A549 (cell line): ENCODE measurements around the gene FAM118B. TPM values are rescaled to one million over a fixed set of nuclear protein-coding genes. Genes with fewer than 3 reads are reported as not detected.

ENCODE experiments used
- ATAC-seq, 2 experiments: fragments of 200-7000 bp in 1 of 2; fragments of >200 bp in 1 of 2; cut with Nextera tagmentation in 1 of 2; cut with Tn5 transposase in 1 of 2; 3 replicates each; pipeline versions ENCODE4 v1.8.0 to v1.9.1; 2018 to 2020; ENCODE audit warnings: mild to moderate bottlenecking in 1 of 2, moderate library complexity in 1 of 2
- CTCF ChIA-PET: fragments of 300-600 bp; sonication (Branson Sonifier 250); formaldehyde crosslinking; extraction: SDS; loops from one replicate; lab custom pipeline; 2021; ENCODE audit warnings: antibody characterized with exemption, inconsistent platforms; lab: Yijun Ruan, JAX
- POLR2A ChIA-PET: fragments of 350-600 bp; formaldehyde crosslinking; extraction: SDS; loops from one replicate; lab custom pipeline; 2021; ENCODE audit warnings: antibody characterized with exemption, inconsistent platforms; lab: Yijun Ruan, JAX
- DNase-seq, 2 experiments: peaks; one replicate each; pipeline versions ENCODE4 v3.0.0 to v3.0.0-alpha.2; 2011 to 2016; ENCODE audit warnings: low read depth in 1 of 2, low spot score in 1 of 2
- FAIRE-seq: peaks from 2 replicates; lab custom pipeline; 2011; peaks lifted over from hg19 to GRCh38; lab: Jason Lieb, UNC
- H3K27ac ChIP-seq, 2 experiments: fragments of >200 bp; sonication (Bioruptor Twin); formaldehyde crosslinking; 3 replicates each; pipeline ENCODE4 v1.5.1; 2016 to 2017
- H3K4me1 ChIP-seq: fragments of >200 bp; sonication (Bioruptor Twin); formaldehyde crosslinking; 3 replicates; pipeline ENCODE4 v1.6.1; 2016
- H3K4me2 ChIP-seq: fragments of >200 bp; sonication (Bioruptor Twin); formaldehyde crosslinking; 3 replicates; pipeline ENCODE4 v1.6.1; 2016
- H3K4me3 ChIP-seq: fragments of >200 bp; sonication (Bioruptor Twin); formaldehyde crosslinking; 3 replicates; pipeline ENCODE4 v1.5.1; 2016
- H3K9me3 ChIP-seq: fragments of >200 bp; sonication (Bioruptor Twin); formaldehyde crosslinking; 3 replicates; pipeline ENCODE4 v1.6.1; 2016
- BCL3 ChIP-seq: fragments of >200 bp; sonication (Bioruptor Twin); formaldehyde crosslinking; IDR thresholded peaks from 3 replicates; pipeline ENCODE4 v1.6.1; 2016
- CBX2 ChIP-seq: fragments of 200-600 bp; sonication (generic); IDR thresholded peaks from 2 replicates; pipeline ENCODE4 v1.6.1; 2016; ENCODE audit warnings: low read depth, mild to moderate bottlenecking, borderline replicate concordance
- CBX8 ChIP-seq: fragments of 200-600 bp; sonication (generic); IDR thresholded peaks from 2 replicates; pipeline ENCODE4 v1.6.1; 2016
- CEBPB ChIP-seq, 2 experiments: fragments of >200 bp in 1 of 2; sonication (Bioruptor Twin) in 1 of 2; formaldehyde crosslinking in 1 of 2; IDR thresholded peaks; 2 replicates each; pipeline ENCODE4 v1.6.1; 2012 to 2016
- E2F6 ChIP-seq: IDR thresholded peaks from 2 replicates; pipeline ENCODE4 v1.6.1; 2012; ENCODE audit warnings: low read depth, borderline replicate concordance
- EHF ChIP-seq: fragments of 250-450 bp; sonication (Bioruptor Pico); IDR thresholded peaks from 2 replicates; pipeline ENCODE4 v1.5.0; 2020; ENCODE audit warnings: mild to moderate bottlenecking
- EHMT2 ChIP-seq: fragments of 200-600 bp; sonication (generic); IDR thresholded peaks from 2 replicates; pipeline ENCODE4 v1.6.1; 2016; ENCODE audit warnings: antibody characterized with exemption, low read depth, mild to moderate bottlenecking, moderate library complexity
- EP300 ChIP-seq, 2 experiments: fragments of >200 bp; sonication (Bioruptor Twin); formaldehyde crosslinking; IDR thresholded peaks; 2 replicates in 1 of 2; 3 replicates in 1 of 2; pipeline ENCODE4 v1.6.1; 2016 to 2017
- FOSL2 ChIP-seq, 2 experiments: fragments of 450-650 bp in 1 of 2; fragments of >200 bp in 1 of 2; sonication (Bioruptor Twin) in 1 of 2; formaldehyde crosslinking; IDR thresholded peaks; 2 replicates each; pipeline versions ENCODE4 v1.5.0 to v1.6.1; 2016 to 2020; ENCODE audit warnings: mild to moderate bottlenecking in 1 of 2, moderate library complexity in 1 of 2
- GATA3 ChIP-seq: IDR thresholded peaks from 2 replicates; pipeline ENCODE4 v1.6.1; 2012; ENCODE audit warnings: borderline replicate concordance
- HDAC2 ChIP-seq: fragments of 200-600 bp; sonication (generic); IDR thresholded peaks from 2 replicates; pipeline ENCODE4 v1.6.1; 2016
- HES2 ChIP-seq: fragments of >200 bp; sonication (Bioruptor Twin); formaldehyde crosslinking; IDR thresholded peaks from 2 replicates; pipeline ENCODE4 v1.6.1; 2016
- HOXB5 ChIP-seq: fragments of 250-450 bp; sonication (Bioruptor Pico); IDR thresholded peaks from 2 replicates; pipeline ENCODE4 v1.5.0; 2020; ENCODE audit warnings: mild to moderate bottlenecking, moderate library complexity
- JUN ChIP-seq, 2 experiments: fragments of >200 bp; sonication (Bioruptor Twin); formaldehyde crosslinking; IDR thresholded peaks; 2 replicates in 1 of 2; 3 replicates in 1 of 2; pipeline ENCODE4 v1.6.1; 2016 to 2017
- NFE2L2 ChIP-seq: fragments of 150-350 bp; conservative IDR thresholded peaks from 2 replicates; pipeline ENCODE4 v1.6.1; 2014; ENCODE audit warnings: low read length
- NPAS2 ChIP-seq: fragments of 250-450 bp; sonication (Bioruptor Pico); IDR thresholded peaks from 2 replicates; pipeline ENCODE4 v1.8.0; 2022; ENCODE audit warnings: mild to moderate bottlenecking, moderate library complexity, borderline replicate concordance
- NR3C1 ChIP-seq: fragments of >200 bp; sonication (Bioruptor Twin); formaldehyde crosslinking; IDR thresholded peaks from 3 replicates; pipeline ENCODE4 v1.6.1; 2017
- POLR2A ChIP-seq: IDR thresholded peaks from 2 replicates; pipeline ENCODE4 v1.6.1; 2012; ENCODE audit warnings: mild to moderate bottlenecking, low read length
- POLR2AphosphoS2 ChIP-seq: conservative IDR thresholded peaks from 2 replicates; pipeline ENCODE4 v1.6.1; 2012; ENCODE audit warnings: low read length, improper control_type of control experiment, inconsistent platforms
- RCOR1 ChIP-seq: fragments of 150-350 bp; IDR thresholded peaks from 2 replicates; pipeline ENCODE4 v1.6.1; 2014; ENCODE audit warnings: antibody characterized with exemption, low read length, low read depth
- RFX5 ChIP-seq: fragments of 450-650 bp; IDR thresholded peaks from 2 replicates; pipeline ENCODE4 v1.7.1; 2014; ENCODE audit warnings: antibody characterized with exemption, mild to moderate bottlenecking, moderate library complexity
- RNF2 ChIP-seq: fragments of 200-600 bp; sonication (generic); IDR thresholded peaks from 2 replicates; pipeline ENCODE4 v1.6.1; 2016; ENCODE audit warnings: low read depth, mild to moderate bottlenecking, antibody characterized with exemption, moderate library complexity, borderline replicate concordance
- ZFP36 ChIP-seq: fragments of 450-650 bp; IDR thresholded peaks from 2 replicates; pipeline ENCODE4 v1.6.1; 2014; ENCODE audit warnings: borderline replicate concordance; ENCODE audit not compliant: partially characterized antibody
- ZSCAN20 ChIP-seq: fragments of 250-450 bp; sonication (Bioruptor Pico); IDR thresholded peaks from 2 replicates; pipeline ENCODE4 v1.8.0; 2022; ENCODE audit warnings: mild to moderate bottlenecking, moderate library complexity
- WGBS: methylation state at CpG from one replicate; pipeline ENCODE4 v1.1.6; 2017; ENCODE audit errors: missing lambda C conversion rate; 5-methylcytosine and 5-hydroxymethylcytosine counted together
- polyA plus RNA-seq, 4 experiments: library from polyadenylated mRNA; depleted of rRNA in 3 of 4; stranded (reverse); fragments of >200 nt; fragmentation: RNase III in 1 of 4; extraction: RNeasy Plus Mini Kit Qiagen cat#74134 plus additional on column Dnase treatment in 1 of 4; gene quantifications; 2 replicates in 3 of 4; 3 replicates in 1 of 4; pipeline ENCODE4 v1.2.3, GENCODE V29; 2011 to 2017
- TF ChIP-seq, protein P1 (sequence below): fragments of 150-350 bp; IDR thresholded peaks from 2 replicates; pipeline ENCODE4 v1.6.1; 2014; ENCODE audit warnings: low read depth, mild to moderate bottlenecking, low read length
- TF ChIP-seq, protein P2 (sequence below): IDR thresholded peaks from 2 replicates; pipeline ENCODE4 v1.6.1; 2012

The FAM118B gene
- polyA plus RNA-seq, 2 of the 4 experiments (the other 2 are of a cell fraction), result 14.9 to 23.9 TPM

GRCh38 chr11:126176853-126177470 lies 34.6 kb upstream of the FAM118B start:
- no peaks in the 10 kb centered on the region for H3K9me3 ChIP-seq
- ATAC-seq, result no peak
- no peak overlapping the region for H3K4me2 ChIP-seq
- TF ChIP-seq RFX5 (no peak), HES2 (no peak), HDAC2 (no peak), POLR2AphosphoS2 (no peak), JUN (IDR thresholded peaks at IDR 0.05) (no peak), ZFP36 (no peak), EP300 (IDR thresholded peaks at IDR 0.05) (no peak), CBX8 (no peak), HOXB5 (no peak), CBX2 (no peak), NR3C1 (no peak), RCOR1 (no peak)
- TF ChIP-seq, protein P1, sequence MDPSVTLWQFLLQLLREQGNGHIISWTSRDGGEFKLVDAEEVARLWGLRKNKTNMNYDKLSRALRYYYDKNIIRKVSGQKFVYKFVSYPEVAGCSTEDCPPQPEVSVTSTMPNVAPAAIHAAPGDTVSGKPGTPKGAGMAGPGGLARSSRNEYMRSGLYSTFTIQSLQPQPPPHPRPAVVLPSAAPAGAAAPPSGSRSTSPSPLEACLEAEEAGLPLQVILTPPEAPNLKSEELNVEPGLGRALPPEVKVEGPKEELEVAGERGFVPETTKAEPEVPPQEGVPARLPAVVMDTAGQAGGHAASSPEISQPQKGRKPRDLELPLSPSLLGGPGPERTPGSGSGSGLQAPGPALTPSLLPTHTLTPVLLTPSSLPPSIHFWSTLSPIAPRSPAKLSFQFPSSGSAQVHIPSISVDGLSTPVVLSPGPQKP, result no peak
- TF ChIP-seq, all 56 proteins: peak for 0
- 72% methylated on average over 5 of the region's 8 CpGs for WGBS
- H3K27ac ChIP-seq, result no peak overlapping the region
- H3K4me1 ChIP-seq, result no peaks in the 10 kb centered on the region
- CTCF ChIA-PET, result interaction anchor here (1.4 kb wide), 1 partner anchor 10 kb away, joined by 4 read pairs; no protein-coding TSS in a partner anchor
- no peak for DNase-seq
- no peak for FAIRE-seq
- no peak overlapping the region for H3K4me3 ChIP-seq
- POLR2A ChIA-PET, result no interaction called here

GRCh38 chr11:126181939-126182730 lies 29.4 kb upstream of the FAM118B start:
- POLR2A ChIA-PET, result no interaction called here

More at GRCh38 chr11:126181939-126182730, 29.4 kb upstream of the FAM118B start:
- no peaks in the 10 kb centered on the region for H3K4me1 ChIP-seq
- H3K27ac ChIP-seq, result no peak overlapping the region
- H3K9me3 ChIP-seq, result no peaks in the 10 kb centered on the region
- CTCF ChIA-PET, result interaction anchor here (1.0 to 1.5 kb wide), 2 partner anchors 8 to 259 kb away, joined by 3 to 4 read pairs; no protein-coding TSS in a partner anchor
- ATAC-seq (no peak), FAIRE-seq (no peak), DNase-seq (no peak)
- no peak overlapping the region for H3K4me2 ChIP-seq
- H3K4me3 ChIP-seq, result no peak overlapping the region
- no peak for TF ChIP-seq NPAS2 (CRISPR knock-in tag)
- no peak for TF ChIP-seq HOXB5
- no peak for TF ChIP-seq POLR2AphosphoS2
- no peak for TF ChIP-seq RFX5
- no peak for TF ChIP-seq NFE2L2
- TF ChIP-seq, protein P2, sequence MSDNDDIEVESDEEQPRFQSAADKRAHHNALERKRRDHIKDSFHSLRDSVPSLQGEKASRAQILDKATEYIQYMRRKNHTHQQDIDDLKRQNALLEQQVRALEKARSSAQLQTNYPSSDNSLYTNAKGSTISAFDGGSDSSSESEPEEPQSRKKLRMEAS, result no peak
- TF ChIP-seq ZSCAN20, result no peak
- TF ChIP-seq FOSL2 (IDR thresholded peaks at IDR 0.05), result no peak
- TF ChIP-seq FOSL2 (CRISPR knock-in tag; IDR thresholded peaks at IDR 0.05), result no peak
- no peak for TF ChIP-seq CEBPB (IDR thresholded peaks at IDR 0.05)
- TF ChIP-seq EHMT2, result no peak
- TF ChIP-seq BCL3, result no peak
- TF ChIP-seq POLR2A, result no peak
- no peak for TF ChIP-seq RNF2
- TF ChIP-seq EHF (CRISPR knock-in tag), result no peak
- no peak for TF ChIP-seq GATA3
- TF ChIP-seq E2F6, result no peak
- 86% methylated on average over 10 of the region's 13 CpGs for WGBS
